Left ventricle myocardium inferior (tissue), 1 donor: ENCODE data around the gene EPB41L1. TPM values are rescaled to one million over a fixed set of nuclear protein-coding genes. Genes with fewer than 3 reads are reported as not detected.

Experiments
- DNase-seq: peaks from one replicate; pipeline ENCODE4 v3.0.0-alpha.2; 2020
- H3K27ac ChIP-seq: fragments of 200-600 bp; replicated peaks from 2 replicates; pipeline ENCODE4 v1.8.0; 2021
- H3K27me3 ChIP-seq: fragments of 200-600 bp; 2 replicates; pipeline ENCODE4 v1.8.0; 2021; ENCODE audit warnings: low read depth
- H3K36me3 ChIP-seq: fragments of 200-600 bp; 2 replicates; pipeline ENCODE4 v1.8.0; 2021
- H3K4me1 ChIP-seq: fragments of 200-600 bp; 2 replicates; pipeline ENCODE4 v1.8.0; 2021
- H3K4me3 ChIP-seq: fragments of 200-600 bp; 2 replicates; pipeline ENCODE4 v1.8.0; 2021; ENCODE audit warnings: mild to moderate bottlenecking, moderate library complexity
- H3K9me3 ChIP-seq: fragments of 200-600 bp; replicated peaks from 2 replicates; pipeline ENCODE4 v1.8.0; 2021
- CTCF ChIP-seq: fragments of 200-600 bp; IDR thresholded peaks from 2 replicates; pipeline ENCODE4 v1.8.0; 2021; ENCODE audit warnings: antibody characterized with exemption, mild to moderate bottlenecking, borderline replicate concordance
- intact Hi-C: fragments of 100-400 bp; cut with micrococcal nuclease; formaldehyde crosslinking; loops from one replicate; pipeline ENCODE4 v1.11.0; 2022
- total RNA-seq: library from RNA; stranded (reverse); fragmentation: NEBNext Ultra II Directional; extraction: Animal tissue kit (Norgen Biotek cat#: 25700); gene quantifications from one replicate; pipeline ENCODE4 v1.2.1, GENCODE V29; 2021
- donor health status: DM: no; HTN: yes; CAD: no; lungs with severe emphysema.

Gene EPB41L1
- total RNA-seq, 1 donor from 2014 or later: 14.6 TPM

GRCh38 chr20:36246401-36246800 is 91.9 kb downstream of the EPB41L1 start:
- TF ChIP-seq CTCF: no peak
- no peak overlapping the region for H3K27ac ChIP-seq
- H3K27me3 ChIP-seq: no peaks in the 10 kb centered on the region
- H3K4me3 ChIP-seq: no peak overlapping the region
- peaks cover 9% of the 10 kb centered on the region for H3K4me1 ChIP-seq
- DNase-seq: no peak
- no peaks in the 10 kb centered on the region for H3K9me3 ChIP-seq
- peaks cover 87% of the 10 kb centered on the region for H3K36me3 ChIP-seq
- intact Hi-C loops: no loop called here

DNA sequence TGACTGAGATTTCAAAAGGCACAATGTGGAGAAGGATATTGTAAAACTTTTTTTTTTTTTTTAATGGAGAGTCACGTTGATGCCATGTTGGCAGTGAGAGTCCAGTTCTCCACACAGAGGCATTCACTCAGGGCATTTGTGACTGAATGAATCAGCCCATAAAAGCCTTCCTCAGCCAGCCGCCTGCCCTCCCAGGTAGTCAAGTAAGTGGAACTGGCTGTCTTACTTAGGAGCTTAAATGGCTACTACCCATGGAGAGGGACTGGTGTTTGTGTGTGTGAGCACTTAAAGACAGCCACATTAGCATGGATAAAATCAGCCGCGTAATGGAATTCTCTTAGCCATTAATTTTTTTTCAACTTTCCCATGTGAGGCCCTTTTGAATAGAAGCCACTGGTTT is 94.3 kb downstream of the EPB41L1 start:
- TF ChIP-seq CTCF: no peak
- no peak for DNase-seq
- Histone ChIP-seq H3K9me3 (no peaks in the 10 kb centered on the region), H3K27me3 (no peaks in the 10 kb centered on the region), H3K4me1 (peaks cover 3% of the 10 kb centered on the region), H3K27ac (no peak overlapping the region), H3K4me3 (no peak overlapping the region), H3K36me3 (peaks cover 75% of the 10 kb centered on the region)
- intact Hi-C loops: no loop called here

DNA sequence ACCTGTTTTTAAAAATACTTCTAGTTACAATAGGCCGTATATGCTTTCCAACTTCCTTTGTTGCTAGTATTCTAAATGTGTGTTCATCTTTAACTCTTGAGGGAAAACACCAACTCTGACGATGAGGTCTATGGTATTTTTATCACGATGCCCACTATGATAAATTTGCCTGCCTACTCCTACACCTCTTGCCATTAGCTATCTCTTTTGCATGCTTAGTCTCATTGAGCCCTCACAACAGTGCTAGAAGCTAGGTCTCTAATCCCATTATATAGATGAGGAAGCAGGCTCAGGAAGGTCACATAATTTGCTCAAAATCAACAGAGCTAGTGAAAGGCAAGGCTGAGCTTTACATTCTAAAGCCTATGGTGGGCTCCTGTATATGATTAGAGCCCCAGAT is 94.9 kb downstream of the EPB41L1 start:
- DNase-seq: no peak
- Histone ChIP-seq H3K9me3 (no peaks in the 10 kb centered on the region), H3K4me3 (no peak overlapping the region), H3K36me3 (peaks cover 72% of the 10 kb centered on the region), H3K4me1 (no peaks in the 10 kb centered on the region), H3K27ac (no peak overlapping the region), H3K27me3 (no peaks in the 10 kb centered on the region)
- intact Hi-C loops: no loop called here
- TF ChIP-seq CTCF: no peak

GRCh38 chr20:36251426-36251825 is 96.9 kb downstream of the EPB41L1 start:
- H3K27ac ChIP-seq: no peak overlapping the region
- no peak for TF ChIP-seq CTCF
- H3K27me3 ChIP-seq: no peaks in the 10 kb centered on the region
- no peak for DNase-seq
- H3K9me3 ChIP-seq: no peaks in the 10 kb centered on the region
- no peak overlapping the region for H3K4me3 ChIP-seq
- no peaks in the 10 kb centered on the region for H3K4me1 ChIP-seq
- H3K36me3 ChIP-seq: peaks cover 71% of the 10 kb centered on the region
- intact Hi-C loops: no loop called here

DNA sequence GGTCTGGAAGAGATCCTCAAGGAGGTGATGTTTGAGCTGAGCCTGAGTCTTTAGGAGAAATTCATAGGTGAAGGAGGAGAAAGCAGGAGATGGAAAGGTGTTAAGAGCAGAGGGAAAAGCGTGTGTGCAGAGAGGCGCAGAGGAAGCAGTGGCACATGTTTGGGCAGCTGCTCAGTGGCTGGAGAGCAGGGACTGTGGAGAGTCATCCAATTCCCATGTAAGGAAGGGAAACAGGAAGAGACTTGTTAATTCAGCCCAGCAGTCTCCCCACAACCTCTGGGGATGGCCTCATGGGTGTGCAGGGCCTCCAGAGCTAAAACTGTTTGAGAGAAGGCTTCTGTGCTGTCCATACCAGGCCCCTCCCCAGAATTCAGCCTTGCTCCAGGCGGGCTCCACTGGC is 98.0 kb downstream of the EPB41L1 start:
- intact Hi-C loops: no loop called here
- DNase-seq: no peak
- H3K27me3 ChIP-seq: no peaks in the 10 kb centered on the region
- no peak overlapping the region for H3K4me3 ChIP-seq
- no peak overlapping the region for H3K27ac ChIP-seq
- no peaks in the 10 kb centered on the region for H3K9me3 ChIP-seq
- no peak for TF ChIP-seq CTCF
- H3K4me1 ChIP-seq: no peaks in the 10 kb centered on the region
- H3K36me3 ChIP-seq: peaks cover 69% of the 10 kb centered on the region

DNA sequence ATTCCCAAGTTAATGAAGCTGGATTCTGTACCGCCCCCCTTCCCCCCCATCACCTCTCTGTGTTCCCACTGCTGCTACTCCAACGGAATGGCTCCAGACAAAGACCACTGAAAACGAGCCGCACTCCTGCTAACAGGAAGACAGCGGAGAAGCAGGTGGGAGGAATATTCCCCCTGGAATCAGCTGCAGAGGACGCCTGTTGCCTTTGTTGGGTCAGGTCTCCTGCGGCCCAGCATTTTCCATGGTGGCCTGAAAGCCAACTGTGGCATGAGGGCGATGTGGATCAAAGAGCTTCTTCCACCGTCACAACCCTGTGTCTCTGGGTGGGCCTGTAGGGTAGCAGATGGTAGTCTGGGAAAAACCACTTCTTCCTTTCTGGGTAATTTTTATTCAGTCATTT is 98.5 kb downstream of the EPB41L1 start:
- Histone ChIP-seq H3K4me1 (no peaks in the 10 kb centered on the region), H3K27ac (no peak overlapping the region), H3K36me3 (peaks cover 64% of the 10 kb centered on the region), H3K4me3 (no peak overlapping the region), H3K9me3 (no peaks in the 10 kb centered on the region), H3K27me3 (no peaks in the 10 kb centered on the region)
- DNase-seq: no peak
- intact Hi-C loops: no loop called here
- TF ChIP-seq CTCF: no peak
